ENCODE data around the gene RSPH10B. TPM values are rescaled to one million over a fixed set of nuclear protein-coding genes. Genes with fewer than 3 reads are reported as not detected.
"Not testable (repeated sequence)": the region's sequence is repeated elsewhere in the genome, so short reads cannot be mapped to it uniquely, and the experiment has no call there.

The RSPH10B gene
- total and polyA plus RNA-seq, 2 of the 8 experiments (the other 6 are each of a cell fraction or from before 2014, with no cell fraction given) = 0.17 to 0.45 TPM

GRCh38 chr7:5897369-5897919 is 73.0 kb downstream of the RSPH10B start:
- H3K18ac ChIP-seq (ENCODE audit: extremely low read depth, low read length); H3K56ac ChIP-seq (replicated peaks; ENCODE audit: insufficient read length, low read depth, low read length); POLR2A ChIA-PET (ENCODE audit: partially characterized antibody); H2AK5ac ChIP-seq (ENCODE audit: low read depth, low read length); H4K20me1 ChIP-seq (replicated peaks in 1 of 2; ENCODE audit: control insufficient read depth in 1 of 2, insufficient read depth in 2 of 2, low read length in 2 of 2); DNase-seq (ENCODE audit: low read depth in 1 of 2, low spot score in 2 of 2); H3K9ac ChIP-seq (replicated peaks in 1 of 4; ENCODE audit: extremely low read depth in 1 of 4, low read depth in 3 of 4, low read length in 3 of 4); CTCF ChIA-PET (ENCODE audit: partially characterized antibody); H2AFZ ChIP-seq (ENCODE audit: low read length); H3K79me2 ChIP-seq (ENCODE audit: control insufficient read depth in 1 of 2, insufficient read depth in 2 of 2, low read length in 2 of 2); H2BK5ac ChIP-seq (ENCODE audit: low read depth, low read length); H3K27ac ChIP-seq (ENCODE audit: low read depth, low read length); H2BK20ac ChIP-seq (ENCODE audit: low read length); H3K79me1 ChIP-seq (ENCODE audit: low read depth, low read length); H3K4me1 ChIP-seq (replicated peaks in 1 of 4; ENCODE audit: control insufficient read depth in 3 of 4, insufficient read depth in 4 of 4, low read length in 3 of 4); H4K91ac ChIP-seq (replicated peaks; ENCODE audit: insufficient read length, low read length); H2BK120ac ChIP-seq (replicated peaks; ENCODE audit: low read depth, low read length); H3K23me2 ChIP-seq (ENCODE audit: low read depth, low read length); H3K14ac ChIP-seq (ENCODE audit: insufficient read length); H2BK12ac ChIP-seq (ENCODE audit: low read depth, low read length); H3K4ac ChIP-seq (replicated peaks; ENCODE audit: insufficient read length, low read depth, low read length); H3K36me3 ChIP-seq (ENCODE audit: control insufficient read depth in 2 of 4, insufficient read depth in 4 of 4, low read length in 3 of 4); H3K27me3 ChIP-seq (replicated peaks in 1 of 4; ENCODE audit: control insufficient read depth in 3 of 4, extremely low read depth in 1 of 4, insufficient read depth in 3 of 4, low read length in 3 of 4); H3K4me2 ChIP-seq (ENCODE audit: insufficient read depth in 1 of 2, low read depth in 2 of 2, low read length in 2 of 2); H3K9me3 ChIP-seq (ENCODE audit: insufficient read depth in 2 of 2, low read depth in 1 of 2, low read length in 1 of 2); FAIRE-seq; H3K23ac ChIP-seq (ENCODE audit: insufficient read length); H2BK15ac ChIP-seq (ENCODE audit: low read length); H4K5ac ChIP-seq (ENCODE audit: insufficient read length, low read depth, low read length); H3K4me3 ChIP-seq (ENCODE audit: extremely low read depth in 1 of 4, insufficient read depth in 2 of 4, low read depth in 3 of 4, low read length in 4 of 4); H4K8ac ChIP-seq (ENCODE audit: extremely low read depth, insufficient read depth, low read length): not testable (repeated sequence)
- WGBS, 2 experiments (ENCODE audit: extremely low coverage in 1 of 2, insufficient coverage in 1 of 2, insufficient read length in 1 of 2, insufficient replicate concordance in 2 of 2, low coverage in 1 of 2, low lambda C conversion rate in 2 of 2, missing lambda C conversion rate in 1 of 2) = 41% methylated on average over 5 of the region's 13 CpGs; no CpG with 5 or more reads in 1 of the 2 experiments
- TF ChIP-seq SP1 (IDR thresholded peaks at IDR 0.05; ENCODE audit: low read depth, low read length) = 0 out of 2 replicates have a peak, but pooled peaks have one; percentile 24
